Colonic mucosa (tissue), 4 donors: ENCODE measurements around the gene ZDHHC14. TPM values are rescaled to one million over a fixed set of nuclear protein-coding genes. Genes with fewer than 3 reads are reported as not detected.

Experiments used
- DNase-seq: peaks from one replicate; pipeline ENCODE4 v3.0.0-alpha.2; 2020
- H3K27ac ChIP-seq: fragments of 200-600 bp; one replicate; pipeline ENCODE4 v1.8.0; 2021
- H3K27me3 ChIP-seq: fragments of 200-600 bp; one replicate; pipeline ENCODE4 v1.8.0; 2021
- H3K36me3 ChIP-seq: fragments of 200-600 bp; one replicate; pipeline ENCODE4 v1.8.0; 2021
- H3K4me1 ChIP-seq: fragments of 200-600 bp; one replicate; pipeline ENCODE4 v1.8.0; 2021; ENCODE audit warnings: mild to moderate bottlenecking
- H3K4me3 ChIP-seq: fragments of 200-600 bp; one replicate; pipeline ENCODE4 v1.8.0; 2021
- H3K9ac ChIP-seq, 2 donors: one replicate each; pipeline ENCODE4 v1.7.0; 2013; ENCODE audit warnings: control low read depth in 2 of 2, low read depth in 2 of 2, low read length in 2 of 2
- H3K9me3 ChIP-seq: fragments of 200-600 bp; one replicate; pipeline ENCODE4 v1.8.0; 2021
- CTCF ChIP-seq: fragments of 200-600 bp; IDR thresholded peaks from one replicate; pipeline ENCODE4 v1.8.0; 2022; ENCODE audit warnings: antibody characterized with exemption, mild to moderate bottlenecking
- intact Hi-C: fragments of 100-400 bp; cut with DNase I; formaldehyde crosslinking; loops from one replicate; pipeline ENCODE4 v1.14.1; 2022
- total RNA-seq, 2 donors: library from RNA; stranded (reverse); fragmentation: NEBNext Ultra II Directional in 1 of 2; extraction: Animal tissue kit (Norgen Biotek cat#: 25700) in 1 of 2; gene quantifications; one replicate each; pipeline ENCODE4 v1.2.1, GENCODE V29; 2021
- donor health status: healthy.
- donor health status: DM: no; HTN: no; CAD: no.
- donor health status: DM: no; HTN: no; CAD: no.

ZDHHC14 gene
- total RNA-seq, 2 donors from 2014 or later, result 8.4 to 11.4 TPM

- intact Hi-C loops, result no loop called here
- no peak overlapping the region for H3K4me3 ChIP-seq
- H3K27ac ChIP-seq, result no peak overlapping the region
- no peak overlapping the region for H3K9ac ChIP-seq
- no peaks in the 10 kb centered on the region for H3K4me1 ChIP-seq
- no peaks in the 10 kb centered on the region for H3K36me3 ChIP-seq
- no peak for TF ChIP-seq CTCF
- no peaks in the 10 kb centered on the region for H3K27me3 ChIP-seq
- no peak for DNase-seq
- H3K9me3 ChIP-seq, result no peaks in the 10 kb centered on the region
Observed at GRCh38 chr6:157410045-157410444, 29.1 kb downstream of the ZDHHC14 start.

GRCh38 chr6:157411368-157411767 is 30.4 kb downstream of the ZDHHC14 start:
- no peak for DNase-seq
- Histone ChIP-seq H3K9me3 (no peaks in the 10 kb centered on the region), H3K36me3 (no peaks in the 10 kb centered on the region), H3K27me3 (no peaks in the 10 kb centered on the region), H3K9ac (no peak overlapping the region), H3K27ac (no peak overlapping the region), H3K4me1 (no peaks in the 10 kb centered on the region), H3K4me3 (no peak overlapping the region)
- intact Hi-C loops, result no loop called here
- TF ChIP-seq CTCF, result no peak

- Histone ChIP-seq H3K4me1 (no peaks in the 10 kb centered on the region), H3K4me3 (no peak overlapping the region), H3K9me3 (no peaks in the 10 kb centered on the region), H3K27ac (no peak overlapping the region), H3K9ac (no peak overlapping the region), H3K36me3 (no peaks in the 10 kb centered on the region), H3K27me3 (no peaks in the 10 kb centered on the region)
- intact Hi-C loops, result no loop called here
- TF ChIP-seq CTCF, result no peak
- DNase-seq, result no peak
Observed at GRCh38 chr6:157412791-157413190, 31.8 kb downstream of the ZDHHC14 start.

GRCh38 chr6:157420497-157420896 is 39.5 kb downstream of the ZDHHC14 start:
- DNase-seq, result no peak
- no peak overlapping the region for H3K4me3 ChIP-seq
- intact Hi-C loops, result no loop called here

GRCh38 chr6:157424491-157425020 is 43.6 kb downstream of the ZDHHC14 start:
- no peaks in the 10 kb centered on the region for H3K9me3 ChIP-seq
- TF ChIP-seq CTCF, result no peak
- H3K36me3 ChIP-seq, result no peaks in the 10 kb centered on the region
- H3K9ac ChIP-seq, result no peak overlapping the region
- H3K27me3 ChIP-seq, result no peaks in the 10 kb centered on the region
- intact Hi-C loops, result no loop called here
- no peaks in the 10 kb centered on the region for H3K4me1 ChIP-seq
- H3K27ac ChIP-seq, result no peak overlapping the region
- no peak overlapping the region for H3K4me3 ChIP-seq
- DNase-seq, result no peak

More at GRCh38 chr6:157420497-157420896, 39.5 kb downstream of the ZDHHC14 start:
- Histone ChIP-seq H3K27me3 (no peaks in the 10 kb centered on the region), H3K27ac (no peak overlapping the region), H3K9me3 (no peaks in the 10 kb centered on the region), H3K36me3 (no peaks in the 10 kb centered on the region), H3K4me1 (no peaks in the 10 kb centered on the region), H3K9ac (no peak overlapping the region)
- no peak for TF ChIP-seq CTCF
